Stimulated activated naive CD8-positive, alpha-beta T cell treated with anti-CD3 and anti-CD28 coated beads, Interleukin-15, Interleukin-2, amounts not matched to agents 100 U/mL and 50 U/mL, for 24 hours (primary cell): ENCODE data around the gene CALR3.
"Not testable (repeated sequence)": the region's sequence is repeated elsewhere in the genome, so short reads cannot be mapped to it uniquely, and the experiment has no call there.

ENCODE experiments used
- ATAC-seq: fragments of 150-1000 bp; cut with Tn5 transposase; one replicate; pipeline ENCODE4 v1.10.0; 2021
- DNase-seq: peaks from one replicate; pipeline ENCODE4 v3.0.0; 2021

CALR3 gene

GRCh38 chr19:16457195-16457953 lies 38.6 kb downstream of the CALR3 start:
- DNase-seq (no peak), ATAC-seq (peak; percentile 62)

- ATAC-seq, result no peak
Measured at GRCh38 chr19:16456652-16457194, 39.2 kb downstream of the CALR3 start.

GRCh38 chr19:16455489-16455888 lies 40.5 kb downstream of the CALR3 start:
- no peak for DNase-seq
- no peak for ATAC-seq

More at GRCh38 chr19:16456652-16457194, 39.2 kb downstream of the CALR3 start:
- DNase-seq, result no peak

GRCh38 chr19:16454351-16454918 lies 41.5 kb downstream of the CALR3 start:
- DNase-seq (no peak), ATAC-seq (no peak)

- DNase-seq, result no peak
- ATAC-seq, result no peak
Measured at GRCh38 chr19:16452325-16452724, 43.6 kb downstream of the CALR3 start.

- DNase-seq (peak; percentile 28), ATAC-seq (peak; percentile 75)
Measured at GRCh38 chr19:16449330-16449961, 46.5 kb downstream of the CALR3 start.

GRCh38 chr19:16448872-16449271 lies 47.1 kb downstream of the CALR3 start:
- not testable (repeated sequence) for ATAC-seq, DNase-seq

GRCh38 chr19:16446724-16447368 lies 49.1 kb downstream of the CALR3 start:
- DNase-seq (peak; percentile 67), ATAC-seq (peak; percentile 69)

GRCh38 chr19:16446108-16446723 lies 49.8 kb downstream of the CALR3 start:
- DNase-seq, result no peak
- no peak for ATAC-seq

GRCh38 chr19:16445238-16446107 lies 50.5 kb downstream of the CALR3 start:
- ATAC-seq (peak; percentile 58), DNase-seq (peak; percentile 43)

- DNase-seq (no peak), ATAC-seq (no peak)
Measured at GRCh38 chr19:16444269-16444600, 51.7 kb downstream of the CALR3 start.

- DNase-seq (no peak), ATAC-seq (no peak)
Measured at GRCh38 chr19:16442386-16443276, 53.3 kb downstream of the CALR3 start.

GRCh38 chr19:16441661-16442162 lies 54.3 kb downstream of the CALR3 start:
- DNase-seq, result peak; percentile 50
- ATAC-seq, result no peak

GRCh38 chr19:16436780-16437332 lies 59.1 kb downstream of the CALR3 start:
- DNase-seq, result no peak
- no peak for ATAC-seq

- no peak for DNase-seq
- peak; percentile 32 for ATAC-seq
Measured at GRCh38 chr19:16435999-16436650, 59.8 kb downstream of the CALR3 start.

GRCh38 chr19:16435238-16435917 lies 60.6 kb downstream of the CALR3 start:
- DNase-seq (no peak), ATAC-seq (peak; percentile 28)

GRCh38 chr19:16433986-16434385 lies 62.0 kb downstream of the CALR3 start:
- no peak for DNase-seq
- no peak for ATAC-seq

- no peak for ATAC-seq
- DNase-seq, result no peak
Measured at GRCh38 chr19:16429759-16430091, 66.2 kb downstream of the CALR3 start.
